Liver (tissue), 3 donors: Measurements from ENCODE around the gene MCEMP1.
"Not testable (repeated sequence)": the region's sequence is repeated elsewhere in the genome, so short reads cannot be mapped to it uniquely, and the experiment has no call there.

Experiments
- ATF3 ChIP-seq: IDR thresholded peaks from 2 replicates; pipeline ENCODE4 v1.6.1; 2016; ENCODE audit warnings: antibody characterized with exemption
- CTCF ChIP-seq: fragments of 150-350 bp; IDR thresholded peaks from 2 replicates; pipeline ENCODE4 v1.5.1; 2017; ENCODE audit warnings: improper control_type of control experiment, low read depth, low read length; ENCODE audit not compliant: missing input control
- FOXA1 ChIP-seq: IDR thresholded peaks from 2 replicates; pipeline ENCODE4 v1.6.1; 2016; ENCODE audit warnings: antibody characterized with exemption
- GABPA ChIP-seq, 2 donors: IDR thresholded peaks in 1 of 2; conservative IDR thresholded peaks in 1 of 2; 2 replicates each; pipeline ENCODE4 v1.6.1; 2016; ENCODE audit warnings: antibody characterized with exemption in 2 of 2, mild to moderate bottlenecking in 1 of 2, moderate library complexity in 1 of 2
- JUND ChIP-seq, 2 donors: IDR thresholded peaks; 2 replicates each; pipeline ENCODE4 v1.6.1; 2016; ENCODE audit warnings: antibody characterized with exemption in 2 of 2
- donor health status: healthy.
- donor health status: healthy.

- TF ChIP-seq CTCF; GABPA (IDR thresholded peaks at IDR 0.05 in 1 of 2, conservative IDR thresholded peaks at IDR 0.05 in 1 of 2); ATF3; FOXA1; JUND (IDR thresholded peaks at IDR 0.05): not testable (repeated sequence)
Observed at GRCh38 chr19:7643629-7644549, 33.0 kb upstream of the MCEMP1 start.
